ENCODE data around the gene PIK3CG. TPM values are rescaled to one million over a fixed set of nuclear protein-coding genes. Genes with fewer than 3 reads are reported as not detected.

Gene PIK3CG
- total RNA-seq, 1 experiment from 2014 or later, result 0.03 TPM

Other genes starting within 250 kb of the PIK3CG start
- gene CCDC71L, start 204.1 kb upstream of the PIK3CG start, total RNA-seq (2014; rRNA removed; shearing (Covaris generic)), result 33.8 and 34.8 TPM in 2 replicates
- gene PRKAR2B, start 179.4 kb downstream of the PIK3CG start, total RNA-seq (2014; rRNA removed; shearing (Covaris generic)), result 22.9 and 29.9 TPM in 2 replicates

Measured in H7 (cell line).